ENCODE results near the gene DNAI2. TPM values are rescaled to one million over a fixed set of nuclear protein-coding genes. Genes with fewer than 3 reads are reported as not detected.

The DNAI2 gene
- total and polyA plus RNA-seq, 9 of the 15 experiments (the other 6 are each of a cell fraction or from before 2014, with no cell fraction given): not detected

GRCh38 chr17:74274060-74274708, at the start of gene DNAI2 (continued):
- TF ChIP-seq ZBTB49 (CRISPR knock-in tag; IDR thresholded peaks at IDR 0.05; ENCODE audit: borderline replicate concordance) (no peak), NBN (IDR thresholded peaks at IDR 0.05; ENCODE audit: low read depth) (no peak), TCF15 (CRISPR knock-in tag; IDR thresholded peaks at IDR 0.05) (no peak), HLTF (IDR thresholded peaks at IDR 0.05) (no peak), BCL6 (CRISPR knock-in tag; IDR thresholded peaks at IDR 0.05) (no peak), ZNF280B (CRISPR knock-in tag; IDR thresholded peaks at IDR 0.05) (no peak), ZNF444 (CRISPR knock-in tag; IDR thresholded peaks at IDR 0.05) (no peak), ZNF561 (CRISPR knock-in tag; conservative IDR thresholded peaks at IDR 0.05) (no peak), SRSF3 (IDR thresholded peaks at IDR 0.05; ENCODE audit: insufficient read depth, low read length) (no peak), HNRNPH1 (optimal IDR thresholded peaks at IDR 0.05; ENCODE audit: low read depth, low read length) (no peak), POLR2B (IDR thresholded peaks at IDR 0.05; ENCODE audit: low read depth, partially characterized antibody) (no peak), VEZF1 (CRISPR knock-in tag; IDR thresholded peaks at IDR 0.05) (no peak), ZC3H4 (CRISPR knock-in tag; IDR thresholded peaks at IDR 0.05; ENCODE audit: borderline replicate concordance) (no peak), ZNF764 (CRISPR knock-in tag; IDR thresholded peaks at IDR 0.05; ENCODE audit: low read depth) (no peak), HIVEP1 (CRISPR knock-in tag; IDR thresholded peaks at IDR 0.05) (no peak), KLF13 (tag; IDR thresholded peaks at IDR 0.05; ENCODE audit: borderline replicate concordance, low read depth) (no peak), E2F6 (IDR thresholded peaks at IDR 0.05; ENCODE audit: borderline replicate concordance in 1 of 2, extremely low read depth in 1 of 2, insufficient read depth in 1 of 2, insufficient read length in 1 of 2, low read depth in 1 of 2, low read length in 1 of 2, poor library complexity in 1 of 2, severe bottlenecking in 1 of 2) (peak in 1 of 2 experiments; percentile 33), TCF7 (IDR thresholded peaks at IDR 0.05; ENCODE audit: borderline replicate concordance) (no peak), ZFP36 (IDR thresholded peaks at IDR 0.05; ENCODE audit: low read depth, low read length, partially characterized antibody) (no peak), PKNOX1 (IDR thresholded peaks at IDR 0.05) (no peak)

Measured in K562 (cell line).